Type B pancreatic cell (in vitro differentiated cells): ENCODE data around the gene PTBP3. TPM values are rescaled to one million over a fixed set of nuclear protein-coding genes. Genes with fewer than 3 reads are reported as not detected.

Experiments
- DNase-seq: peaks from one replicate; pipeline ENCODE4 v3.0.0; 2021; ENCODE audit warnings: mixed read lengths; ENCODE audit not compliant: unreplicated experiment; ENCODE audit errors: extremely low spot score
- H3K27ac Mint-ChIP-seq: 2 replicates; pipeline ENCODE4 v1.8.0; 2021; ENCODE audit warnings: mild to moderate bottlenecking, mixed read lengths
- H3K27me3 Mint-ChIP-seq: 2 replicates; pipeline ENCODE4 v1.8.0; 2021; ENCODE audit warnings: mixed read lengths
- H3K36me3 Mint-ChIP-seq: 2 replicates; pipeline ENCODE4 v1.8.0; 2021; ENCODE audit warnings: mixed read lengths
- H3K4me1 Mint-ChIP-seq: one replicate; pipeline ENCODE4 v1.8.0; 2021; ENCODE audit warnings: mixed read lengths; ENCODE audit not compliant: unreplicated experiment
- H3K4me3 Mint-ChIP-seq: 2 replicates; pipeline ENCODE4 v1.8.0; 2021; ENCODE audit warnings: mild to moderate bottlenecking, mixed read lengths
- H3K9me3 Mint-ChIP-seq: 2 replicates; pipeline ENCODE4 v1.8.0; 2021; ENCODE audit warnings: mixed read lengths
- CTCF ChIP-seq: fragments of 200-600 bp; sonication (generic); conservative IDR thresholded peaks from 2 replicates; pipeline ENCODE4 v1.5.0; 2021; ENCODE audit warnings: antibody characterized with exemption, mild to moderate bottlenecking
- total RNA-seq: library from RNA; stranded (reverse); gene quantifications from 2 replicates; pipeline ENCODE4 v1.2.1, GENCODE V29; 2021; ENCODE audit warnings: low replicate concordance

PTBP3 gene
- total RNA-seq, 1 donor from 2014 or later = 78.6 TPM

GRCh38 chr9:112364761-112365160 is 31.3 kb upstream of the PTBP3 start:
- Mint-ChIP-seq H3K36me3 (peaks cover 3% of the 10 kb centered on the region), H3K27me3 (no peaks in the 10 kb centered on the region), H3K4me3 (no peak overlapping the region), H3K27ac (no peak overlapping the region), H3K9me3 (peaks cover 7% of the 10 kb centered on the region), H3K4me1 (no peaks in the 10 kb centered on the region)
- no peak for TF ChIP-seq CTCF
- DNase-seq = no peak

GRCh38 chr9:112361601-112362000 is 28.2 kb upstream of the PTBP3 start:
- H3K27ac Mint-ChIP-seq = no peak overlapping the region
- TF ChIP-seq CTCF = peak; percentile 82
- peaks cover 7% of the 10 kb centered on the region for H3K9me3 Mint-ChIP-seq
- no peaks in the 10 kb centered on the region for H3K27me3 Mint-ChIP-seq
- H3K36me3 Mint-ChIP-seq = no peaks in the 10 kb centered on the region
- H3K4me3 Mint-ChIP-seq = no peak overlapping the region
- H3K4me1 Mint-ChIP-seq = no peaks in the 10 kb centered on the region
- DNase-seq = no peak

- Mint-ChIP-seq H3K36me3 (no peaks in the 10 kb centered on the region), H3K27me3 (no peaks in the 10 kb centered on the region), H3K27ac (no peak overlapping the region), H3K9me3 (peaks cover 4% of the 10 kb centered on the region), H3K4me3 (no peak overlapping the region), H3K4me1 (peaks cover 1% of the 10 kb centered on the region)
- DNase-seq = no peak
- TF ChIP-seq CTCF = no peak
Measured at GRCh38 chr9:112360047-112360804, 26.8 kb upstream of the PTBP3 start.

- no peaks in the 10 kb centered on the region for H3K36me3 Mint-ChIP-seq
- peaks cover 15% of the 10 kb centered on the region for H3K4me1 Mint-ChIP-seq
- no peaks in the 10 kb centered on the region for H3K27me3 Mint-ChIP-seq
- H3K9me3 Mint-ChIP-seq = no peaks in the 10 kb centered on the region
- no peak for TF ChIP-seq CTCF
- H3K27ac Mint-ChIP-seq = no peak overlapping the region
- DNase-seq = no peak
- no peak overlapping the region for H3K4me3 Mint-ChIP-seq
Measured at GRCh38 chr9:112355427-112355897, 22.0 kb upstream of the PTBP3 start.

GRCh38 chr9:112354081-112354743 is 20.8 kb upstream of the PTBP3 start:
- no peak for DNase-seq
- Mint-ChIP-seq H3K36me3 (no peaks in the 10 kb centered on the region), H3K4me3 (no peak overlapping the region), H3K4me1 (peaks cover 15% of the 10 kb centered on the region), H3K27ac (no peak overlapping the region), H3K9me3 (no peaks in the 10 kb centered on the region), H3K27me3 (no peaks in the 10 kb centered on the region)
- no peak for TF ChIP-seq CTCF
